Measurements from ENCODE around the gene ZNF384. TPM values are rescaled to one million over a fixed set of nuclear protein-coding genes. Genes with fewer than 3 reads are reported as not detected.
A peak's percentile ranks its signal among the peaks of the same experiment; 100 is the strongest.

ZNF384 gene
- total RNA-seq, 2 experiments from 2014 or later = 67.6 TPM

DNA sequence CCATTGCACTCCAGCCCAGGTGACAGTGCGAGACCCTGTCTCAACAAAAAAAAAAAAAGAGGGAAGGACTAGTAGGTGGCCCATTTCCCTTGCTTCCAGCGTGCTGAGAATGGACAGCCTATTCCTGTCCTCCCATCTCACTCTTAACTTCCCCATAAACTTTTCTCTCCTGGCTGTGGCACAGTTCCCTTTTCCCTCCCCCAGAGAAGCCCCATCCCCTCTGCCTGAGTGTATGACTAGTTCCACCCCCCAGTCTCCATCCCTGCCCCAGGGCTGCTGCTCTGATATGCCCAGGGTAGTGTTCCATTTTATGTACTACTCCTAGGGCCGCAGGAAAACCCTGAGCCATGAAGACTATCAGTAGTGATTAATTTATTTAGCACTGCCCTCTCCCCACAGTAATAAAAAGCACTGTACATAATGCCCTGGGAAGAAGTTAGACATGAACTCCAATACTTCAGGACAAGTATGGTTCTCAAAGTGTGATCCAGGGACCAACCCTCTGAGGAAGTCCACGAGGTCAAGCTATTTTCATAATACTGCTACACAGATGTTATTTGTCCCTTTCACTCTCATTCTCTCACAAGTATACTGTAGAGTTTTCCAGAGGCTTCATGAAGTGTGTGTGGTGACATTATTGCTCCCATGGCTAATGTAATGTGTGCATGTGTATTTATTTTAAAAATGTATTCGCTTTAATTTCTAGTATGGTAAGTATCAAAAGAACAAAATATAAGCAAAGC, 70.5 kb downstream of the ZNF384 start:
- H3K27me3 ChIP-seq (ENCODE audit: control insufficient read depth in 1 of 2, insufficient read depth in 2 of 2, low read length in 2 of 2) = no peaks in the 10 kb centered on the region
- ChIA-PET POLR2A (interaction anchor here (1.0 to 2.9 kb wide), 3 partner anchors 13 to 105 kb away, joined by 3 to 9 read pairs (median 6); no protein-coding TSS in a partner anchor), CTCF (interaction anchor here (1.4 kb wide), 1 partner anchor 66 kb away, joined by 3 read pairs; no protein-coding TSS in a partner anchor)
- intact Hi-C loops (cut with DNase I, micrococcal nuclease) = loop anchor here in 1 of 2 experiments (1.0 to 5.0 kb wide), 4 partner anchors 44 to 206 kb away; partner anchors contain the start of gene ING4
- Mint-ChIP-seq H3K4me3 (peak overlapping the region; percentile 11), H3K9me3 (no peaks in the 10 kb centered on the region), H3K27me3 (no peaks in the 10 kb centered on the region), H3K27ac (peak overlapping the region; percentile 15), H3K36me3 (ENCODE audit: low read depth) (peaks cover 6% of the 10 kb centered on the region), H3K4me1 (ENCODE audit: low read depth) (peaks cover 28% of the 10 kb centered on the region)
- peaks cover 18% of the 10 kb centered on the region for H3K4me1 ChIP-seq (ENCODE audit: insufficient read depth, low read length)
- ATAC-seq (ENCODE audit: poor library complexity) = no peak
- no peak overlapping the region for H3K4me3 ChIP-seq (ENCODE audit: low read length)
- H3K9me3 ChIP-seq (ENCODE audit: control insufficient read depth in 1 of 2, insufficient read depth in 1 of 2, low read length in 2 of 2) = no peaks in the 10 kb centered on the region
- DNase-seq = no peak
- H3K27ac ChIP-seq (ENCODE audit: low read depth in 1 of 2, low read length in 2 of 2) = no peak overlapping the region
- H3K36me3 ChIP-seq (ENCODE audit: insufficient read depth, low read length) = peaks cover 9% of the 10 kb centered on the region
- TF ChIP-seq, protein P1, sequence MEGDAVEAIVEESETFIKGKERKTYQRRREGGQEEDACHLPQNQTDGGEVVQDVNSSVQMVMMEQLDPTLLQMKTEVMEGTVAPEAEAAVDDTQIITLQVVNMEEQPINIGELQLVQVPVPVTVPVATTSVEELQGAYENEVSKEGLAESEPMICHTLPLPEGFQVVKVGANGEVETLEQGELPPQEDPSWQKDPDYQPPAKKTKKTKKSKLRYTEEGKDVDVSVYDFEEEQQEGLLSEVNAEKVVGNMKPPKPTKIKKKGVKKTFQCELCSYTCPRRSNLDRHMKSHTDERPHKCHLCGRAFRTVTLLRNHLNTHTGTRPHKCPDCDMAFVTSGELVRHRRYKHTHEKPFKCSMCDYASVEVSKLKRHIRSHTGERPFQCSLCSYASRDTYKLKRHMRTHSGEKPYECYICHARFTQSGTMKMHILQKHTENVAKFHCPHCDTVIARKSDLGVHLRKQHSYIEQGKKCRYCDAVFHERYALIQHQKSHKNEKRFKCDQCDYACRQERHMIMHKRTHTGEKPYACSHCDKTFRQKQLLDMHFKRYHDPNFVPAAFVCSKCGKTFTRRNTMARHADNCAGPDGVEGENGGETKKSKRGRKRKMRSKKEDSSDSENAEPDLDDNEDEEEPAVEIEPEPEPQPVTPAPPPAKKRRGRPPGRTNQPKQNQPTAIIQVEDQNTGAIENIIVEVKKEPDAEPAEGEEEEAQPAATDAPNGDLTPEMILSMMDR (IDR thresholded peaks at IDR 0.05) = no peak

Other genes starting within 250 kb of the ZNF384 start
- gene CD27, start 244.4 kb downstream of the ZNF384 start, total RNA-seq = 10 to 100 TPM; 42.7 to 46.1 TPM
- 10 to 100 TPM; 14.7 to 15.8 TPM for gene TAPBPL, start 237.3 kb downstream of the ZNF384 start, total RNA-seq
- 10 to 100 TPM; 84.8 to 87.7 TPM for gene VAMP1, start 218.7 kb downstream of the ZNF384 start, total RNA-seq
- 10 to 100 TPM; 15.1 to 16.7 TPM for gene MRPL51, start 196.1 kb downstream of the ZNF384 start, total RNA-seq
- 10 to 100 TPM; 13.7 to 14.9 TPM for gene NCAPD2, start 195.3 kb downstream of the ZNF384 start, total RNA-seq
- 100 to 1,000 TPM; 498 to 508 TPM for gene GAPDH, start 154.9 kb downstream of the ZNF384 start, total RNA-seq
- gene IFFO1, start 133.3 kb downstream of the ZNF384 start, total RNA-seq = 10 to 100 TPM; 21.6 to 21.9 TPM
- 10 to 100 TPM; 75.3 to 76.8 TPM for gene NOP2, start 121.1 kb downstream of the ZNF384 start, total RNA-seq
- 100 to 1,000 TPM; 288 to 292 TPM for gene CHD4, start 82.0 kb downstream of the ZNF384 start, total RNA-seq
- 1 to 10 TPM; 2.8 to 3.0 TPM for gene LPAR5, start 53.4 kb downstream of the ZNF384 start, total RNA-seq
- gene ACRBP, start 41.9 kb downstream of the ZNF384 start, total RNA-seq = under 1 TPM; 0.58 to 0.95 TPM
- gene ING4, start 26.3 kb downstream of the ZNF384 start, total RNA-seq = 10 to 100 TPM; 13.8 to 17.4 TPM
- gene PIANP, start 11.4 kb upstream of the ZNF384 start, total RNA-seq = under 1 TPM; 0.87 to 0.99 TPM
- gene COPS7A, start 34.7 kb upstream of the ZNF384 start, total RNA-seq = 1 to 10 TPM; 9.4 to 9.6 TPM
- gene MLF2, start 63.8 kb upstream of the ZNF384 start, total RNA-seq = 100 to 1,000 TPM; 114 to 121 TPM
- gene PTMS, start 77.0 kb upstream of the ZNF384 start, total RNA-seq = 1 to 10 TPM; 1.5 to 1.9 TPM
- 1 to 10 TPM in 1 of 2 experiments, under 1 TPM in 1; 0.82 to 1.4 TPM for gene LAG3, start 83.1 kb upstream of the ZNF384 start, total RNA-seq
- 100 to 1,000 TPM; 134 to 136 TPM for gene CD4, start 100.2 kb upstream of the ZNF384 start, total RNA-seq
- not detected for gene GPR162, start 132.4 kb upstream of the ZNF384 start, total RNA-seq
- gene P3H3, start 139.0 kb upstream of the ZNF384 start, total RNA-seq = 1 to 10 TPM; 2.5 to 4.1 TPM
- under 1 TPM; 0.75 to 0.85 TPM for gene GNB3, start 151.6 kb upstream of the ZNF384 start, total RNA-seq
- under 1 TPM; 0.80 to 0.89 TPM for gene CDCA3, start 161.9 kb upstream of the ZNF384 start, total RNA-seq
- 10 to 100 TPM; 31.8 to 33.4 TPM for gene USP5, start 162.8 kb upstream of the ZNF384 start, total RNA-seq
- gene TPI1, start 178.2 kb upstream of the ZNF384 start, total RNA-seq = 10 to 100 TPM; 46.8 to 48.7 TPM
- gene SPSB2, start 183.9 kb upstream of the ZNF384 start, total RNA-seq = 1 to 10 TPM; 3.2 to 3.3 TPM
- 1 to 10 TPM; 3.2 to 4.7 TPM for gene LRRC23, start 215.4 kb upstream of the ZNF384 start, total RNA-seq
- gene ENO2, start 225.2 kb upstream of the ZNF384 start, total RNA-seq = 100 to 1,000 TPM in 1 of 2 experiments, 10 to 100 TPM in 1; 85.6 to 103 TPM
- gene ATN1, start 238.6 kb upstream of the ZNF384 start, total RNA-seq = 10 to 100 TPM; 28.7 to 29.6 TPM

Measured in CD4-positive, alpha-beta T cell (primary cell).